Stimulated activated CD8-positive, alpha-beta memory T cell treated with anti-CD3 and anti-CD28 coated beads, Interleukin-15, amount 100 ng/mL, for 1 hour (primary cell): ENCODE results near the gene C3AR1.
"Not testable (repeated sequence)": the region's sequence is repeated elsewhere in the genome, so short reads cannot be mapped to it uniquely, and the experiment has no call there.

Experiments
- DNase-seq: peaks from one replicate; pipeline ENCODE4 v3.0.0-alpha.2; 2020; ENCODE audit warnings: low read depth

Gene C3AR1

DNA sequence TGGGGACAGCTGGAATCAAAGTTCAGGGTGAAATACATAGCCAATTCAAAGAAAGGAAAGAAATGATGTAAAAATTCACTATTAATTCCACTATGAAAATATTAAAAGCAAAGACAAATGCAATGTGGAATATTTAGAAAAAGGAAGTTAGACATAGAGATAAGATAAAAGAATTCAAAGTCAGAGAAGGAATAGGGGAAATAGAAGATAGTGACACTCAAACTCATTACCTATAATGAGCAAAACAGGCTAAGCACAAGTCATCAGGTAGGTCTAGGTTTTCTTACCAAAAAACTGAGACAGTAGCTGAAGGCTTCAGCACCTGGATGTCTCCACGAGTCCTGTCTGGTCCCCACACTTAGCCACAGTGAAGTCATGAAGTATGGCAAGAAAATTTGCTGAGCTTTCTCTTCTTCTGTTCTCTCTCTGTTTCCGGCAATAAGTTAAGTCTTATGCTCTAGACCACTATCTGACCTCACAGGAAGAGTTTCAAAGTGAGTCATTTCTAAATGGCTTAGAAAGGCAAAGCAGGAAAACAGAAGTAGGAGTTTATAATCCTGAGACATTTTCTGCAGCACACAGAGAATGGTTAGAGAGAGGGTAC is at the start of gene C3AR1:
C3AR1 (minus strand) TSS at position 369 of the 604 bp plus-strand sequence. CDS start 6,174 bp downstream, outside the sequence.
- DNase-seq = no peak

DNA sequence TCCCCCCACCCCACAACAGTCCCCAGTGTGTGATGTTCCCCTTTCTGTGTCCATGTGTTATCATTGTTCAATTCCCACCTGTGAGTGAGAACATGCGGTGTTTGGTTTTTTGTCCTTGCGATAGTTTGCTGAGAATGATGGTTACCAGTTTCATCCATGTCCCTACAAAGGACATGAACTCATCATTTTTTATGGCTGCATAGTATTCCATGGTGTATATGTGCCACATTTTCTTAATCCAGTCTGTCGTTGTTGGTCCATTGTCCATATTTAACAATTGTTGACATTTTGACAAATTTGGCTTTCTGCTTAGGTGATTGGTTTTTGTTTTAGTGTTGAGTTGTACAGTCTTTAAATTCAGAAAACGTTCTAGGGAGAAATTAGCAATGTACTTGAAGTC is 47.0 kb upstream of the C3AR1 start:
- not testable (repeated sequence) for DNase-seq

DNA sequence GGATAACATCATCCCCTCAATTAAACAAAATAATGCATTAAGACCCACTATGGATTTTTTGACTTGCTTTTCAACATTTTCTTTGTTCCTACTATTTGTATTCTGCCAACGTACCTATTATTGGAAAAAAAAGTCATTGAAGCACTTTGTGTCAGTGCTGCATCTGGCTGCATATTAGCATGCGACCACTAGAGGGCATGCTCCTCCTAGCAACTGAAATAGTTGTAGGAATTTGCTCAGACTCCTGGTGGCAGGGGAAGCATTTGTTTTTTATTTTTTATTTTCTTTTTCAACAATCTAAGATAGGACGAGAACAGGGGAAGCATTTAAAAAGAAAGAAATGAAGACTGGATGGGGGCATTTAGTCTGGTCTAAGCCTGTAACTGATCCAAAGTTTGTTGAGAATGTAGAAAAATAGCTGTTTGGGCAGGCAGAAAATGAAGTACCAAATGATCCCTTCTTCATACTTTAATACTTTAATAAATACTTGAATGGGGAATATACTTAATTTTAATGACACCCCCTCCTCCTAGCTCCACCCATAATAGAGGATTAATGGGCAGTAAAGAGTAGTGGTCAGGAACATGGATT is 42.7 kb upstream of the C3AR1 start:
- peak; percentile 62 for DNase-seq

DNA sequence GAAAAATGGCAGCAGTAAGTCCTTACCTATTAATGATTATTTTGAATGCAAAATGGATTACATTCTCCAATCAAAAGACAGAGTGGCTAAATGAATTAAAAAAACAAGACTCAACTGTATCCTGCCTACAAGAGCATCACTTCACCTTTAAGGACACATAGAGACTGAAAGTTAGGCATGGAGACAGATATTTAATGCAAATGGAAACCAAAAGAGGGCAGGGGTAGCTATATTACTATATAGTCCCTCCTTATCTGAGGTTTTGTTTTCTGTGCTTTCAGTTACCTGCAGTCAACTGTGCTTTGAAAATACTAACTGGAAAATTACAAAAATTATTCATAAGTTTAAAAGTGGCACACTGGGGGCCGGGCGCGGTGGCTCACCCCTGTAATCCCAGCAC is 33.1 kb upstream of the C3AR1 start:
- DNase-seq = no peak

DNA sequence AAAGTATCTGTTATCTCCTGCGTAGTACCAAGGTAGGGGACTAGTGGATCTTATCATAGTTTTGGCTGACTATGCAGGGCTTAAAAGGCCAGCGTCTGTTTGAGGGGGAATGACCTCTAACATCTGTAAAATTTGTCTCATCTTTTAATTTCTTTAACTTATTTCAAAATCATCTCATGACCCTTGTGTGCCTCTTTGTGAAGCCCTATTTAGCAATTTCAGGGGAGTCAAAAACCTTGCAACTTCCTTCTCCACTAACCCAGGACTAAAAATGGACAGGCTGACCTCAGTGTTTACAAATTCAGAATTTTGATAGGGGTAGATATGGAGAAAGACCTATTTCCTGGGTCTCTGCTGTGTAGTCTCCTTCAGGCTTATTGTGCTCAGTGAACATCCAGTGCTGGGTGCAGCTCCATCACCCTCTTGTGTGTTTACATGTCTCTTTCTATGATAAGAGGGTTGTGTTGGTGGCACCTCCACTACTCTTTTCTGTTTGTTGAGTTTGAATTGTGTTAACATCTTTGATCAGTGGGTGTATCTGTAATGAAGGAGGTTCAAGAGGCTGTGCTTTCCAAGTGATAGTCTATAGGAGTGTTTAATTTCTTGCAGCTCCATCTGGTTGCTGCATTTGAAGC is 30.2 kb upstream of the C3AR1 start:
- DNase-seq = no peak

DNA sequence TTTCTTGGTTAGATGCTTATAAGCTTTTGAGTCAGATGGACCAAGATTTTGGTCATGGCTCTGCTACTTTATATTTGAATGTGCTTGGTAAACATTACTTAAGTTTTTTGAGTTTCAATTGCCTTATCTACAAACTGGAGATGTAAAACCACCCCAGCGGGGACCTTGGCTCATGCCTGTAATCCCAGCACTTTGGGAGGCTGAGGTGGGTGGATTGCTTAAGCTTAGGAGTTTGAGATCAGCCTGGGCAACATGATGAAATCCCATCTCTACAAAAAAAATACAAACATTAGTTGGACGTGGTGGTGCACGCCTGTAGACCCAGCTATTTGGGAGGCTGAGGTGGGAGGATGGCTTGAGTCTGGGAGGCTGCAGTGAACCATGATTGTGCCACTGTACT is 27.1 kb upstream of the C3AR1 start:
- DNase-seq = no peak

DNA sequence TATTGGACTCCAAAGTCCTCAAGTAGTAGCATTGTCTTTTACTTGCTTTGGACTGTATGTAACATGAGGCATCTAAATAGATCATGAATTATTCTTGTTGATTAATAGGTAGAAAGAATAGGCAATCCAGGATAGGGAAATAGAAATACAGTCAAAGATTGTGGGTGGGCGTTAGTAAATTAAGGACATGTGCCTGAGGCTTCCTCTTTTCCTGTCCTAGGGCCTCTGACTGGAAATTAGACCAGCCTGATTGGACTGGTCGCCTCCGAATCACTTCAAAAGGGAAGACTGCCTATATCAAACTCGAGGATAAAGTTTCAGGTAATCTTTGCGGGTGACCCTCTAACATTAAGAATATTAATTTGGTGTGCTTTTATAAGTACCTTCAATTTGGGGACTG is 23.6 kb upstream of the C3AR1 start:
- DNase-seq = no peak

DNA sequence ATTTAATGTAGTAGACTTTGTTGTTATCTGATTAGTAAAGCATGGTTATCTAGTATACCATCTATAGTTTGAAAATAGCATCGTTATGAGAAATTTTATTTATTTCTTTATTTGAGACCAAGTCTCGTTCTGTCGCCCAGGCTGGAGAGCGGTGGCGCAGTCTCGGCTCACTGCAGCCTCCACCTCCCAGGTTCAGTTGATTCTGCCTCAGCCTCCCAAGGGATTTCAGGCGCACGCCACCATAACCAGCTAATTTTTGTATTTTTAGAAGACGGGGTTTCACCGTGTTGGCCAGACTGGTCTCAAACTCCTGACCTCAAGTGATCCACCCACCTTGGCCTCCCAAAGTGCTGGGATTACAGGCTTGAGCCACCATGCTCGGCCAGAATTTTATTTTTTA is 23.1 kb upstream of the C3AR1 start:
- not testable (repeated sequence) for DNase-seq

DNA sequence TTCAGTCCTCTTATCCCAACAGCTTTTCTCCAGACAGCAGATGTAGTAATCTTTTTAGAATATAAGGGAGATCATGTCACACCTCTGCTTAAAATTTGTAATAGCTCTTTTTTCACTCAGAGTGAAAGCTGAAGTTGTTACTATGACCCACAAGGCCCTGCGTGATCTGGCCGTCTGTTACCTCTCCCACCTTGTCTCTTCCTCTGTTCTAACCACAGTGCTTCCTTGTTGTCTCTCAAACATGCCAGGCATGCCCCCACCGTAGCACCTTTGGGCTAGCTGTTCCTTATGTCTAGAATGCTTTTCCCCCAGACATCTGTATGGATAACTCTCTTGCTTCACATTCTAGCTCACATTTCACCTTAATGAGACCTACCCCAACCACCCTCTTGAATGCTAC is 22.4 kb upstream of the C3AR1 start:
- no peak for DNase-seq

DNA sequence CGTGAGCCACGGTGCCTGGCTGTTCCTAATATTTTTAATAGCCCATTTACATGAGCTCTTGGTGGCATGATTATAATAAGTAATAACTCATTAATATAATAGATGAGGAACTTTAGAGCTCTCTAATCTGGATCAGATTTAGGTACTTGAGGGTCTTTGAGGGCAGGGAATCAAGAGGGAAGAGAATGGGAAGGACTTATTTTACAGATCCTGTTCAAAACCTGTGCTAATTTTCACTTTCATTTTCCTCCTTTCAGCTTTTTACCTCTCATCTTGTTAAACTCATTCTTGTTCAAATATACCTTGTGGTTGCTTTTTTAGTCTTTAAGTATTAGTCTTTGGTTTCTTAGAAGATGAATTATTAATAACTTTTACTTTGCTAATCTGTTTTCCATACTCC is 21.5 kb upstream of the C3AR1 start:
- no peak for DNase-seq

DNA sequence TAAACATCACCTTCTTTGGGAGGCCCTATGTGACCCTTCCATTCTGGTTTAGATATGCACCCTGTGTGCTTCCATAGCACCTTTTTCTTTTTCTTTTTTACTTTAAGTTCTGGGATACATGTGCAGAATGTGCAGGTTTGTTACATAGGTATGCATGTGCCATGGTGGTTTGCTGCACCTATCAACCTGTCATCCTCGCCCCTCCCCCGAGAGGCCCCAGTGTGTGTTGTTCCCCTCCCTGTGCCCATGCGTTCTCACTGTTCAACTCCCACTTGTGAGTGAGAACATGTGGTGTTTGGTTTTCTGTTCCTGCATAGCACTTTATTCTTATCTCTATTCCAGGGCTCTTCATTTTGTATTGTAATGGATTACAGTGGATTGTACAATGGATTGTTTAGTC is 18.2 kb upstream of the C3AR1 start:
- not testable (repeated sequence) for DNase-seq

DNA sequence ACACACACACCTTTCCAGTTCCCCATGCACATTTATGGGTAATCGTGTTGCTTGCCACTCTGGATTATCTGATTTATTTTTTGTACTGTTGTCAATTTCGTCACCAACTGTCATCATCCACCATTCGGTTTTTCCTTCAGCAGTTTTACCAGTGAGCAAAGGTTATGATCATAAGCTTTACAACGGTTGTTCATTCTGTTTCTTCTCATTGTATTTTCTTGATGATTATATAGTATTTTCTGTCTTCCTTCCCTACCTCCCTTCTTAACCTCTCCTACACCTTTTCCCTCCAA is 16.6 kb upstream of the C3AR1 start:
- no peak for DNase-seq

DNA sequence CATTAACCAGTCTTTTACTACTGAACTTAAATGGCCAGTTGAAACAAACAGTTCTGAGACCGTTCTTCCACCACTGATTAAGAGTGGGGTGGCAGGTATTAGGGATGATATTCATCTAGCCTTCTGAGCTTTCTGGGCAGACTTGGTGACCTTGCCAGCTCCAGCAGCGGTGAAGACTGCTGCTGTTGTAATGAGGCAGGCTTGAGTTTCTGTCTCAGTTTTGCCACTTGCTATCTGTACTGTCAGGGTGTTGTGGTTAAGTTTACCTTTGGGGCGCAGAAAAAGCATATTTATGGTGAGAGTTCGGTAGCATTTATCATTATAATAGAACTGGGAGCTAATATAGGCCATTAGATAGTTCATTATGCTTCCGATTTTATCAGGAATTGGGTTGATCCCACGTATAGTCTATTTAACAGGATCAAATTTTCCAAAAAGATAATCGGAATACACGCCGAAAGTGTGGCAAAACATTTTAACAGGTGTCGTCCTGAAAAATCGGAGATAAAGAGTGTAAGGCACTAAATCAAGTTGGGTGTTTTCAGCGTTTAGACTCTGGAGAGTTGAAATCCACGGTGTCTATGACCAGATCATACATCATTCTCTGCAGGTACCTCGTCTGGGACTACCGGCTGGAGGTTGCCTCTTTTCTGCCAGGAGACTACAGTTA is 15.2 kb upstream of the C3AR1 start:
- DNase-seq = no peak

DNA sequence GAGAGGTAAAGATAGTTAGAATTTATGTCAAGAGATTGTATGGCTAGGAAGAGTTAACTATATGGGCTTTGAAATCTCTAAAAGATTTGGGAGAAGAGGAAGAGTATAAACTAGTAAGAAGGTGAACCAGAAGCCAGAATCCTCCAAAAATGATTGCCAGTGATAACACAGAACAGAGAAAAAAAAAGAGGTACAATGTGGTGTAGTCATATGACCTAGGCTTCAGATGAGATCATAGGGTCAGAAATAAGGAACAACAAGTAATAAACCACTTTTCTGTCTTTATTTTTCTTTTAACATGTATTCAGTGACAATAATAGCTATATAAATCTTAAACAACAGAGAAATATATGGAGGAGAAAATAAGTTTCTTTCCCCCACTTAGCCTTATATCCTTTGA is 14.0 kb upstream of the C3AR1 start:
- DNase-seq = no peak

DNA sequence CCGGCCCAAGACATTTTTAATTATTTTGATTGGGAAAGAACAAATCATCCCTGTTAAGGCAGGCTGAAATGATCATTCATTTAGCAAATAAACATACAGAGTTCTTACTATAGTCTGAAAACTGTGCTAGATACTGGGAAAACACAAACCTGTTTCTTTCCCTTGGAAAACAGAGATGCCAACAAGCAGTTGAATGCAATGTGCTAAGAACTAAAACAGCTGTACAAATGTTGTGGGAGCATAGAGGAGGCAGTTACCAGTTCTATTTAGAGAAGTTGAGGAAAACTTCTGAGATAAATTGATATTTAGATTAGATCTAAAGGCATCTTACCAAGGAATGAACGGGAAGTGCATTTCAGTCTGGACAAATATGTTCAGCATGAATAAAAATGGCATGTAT is 12.8 kb upstream of the C3AR1 start:
- DNase-seq = no peak

DNA sequence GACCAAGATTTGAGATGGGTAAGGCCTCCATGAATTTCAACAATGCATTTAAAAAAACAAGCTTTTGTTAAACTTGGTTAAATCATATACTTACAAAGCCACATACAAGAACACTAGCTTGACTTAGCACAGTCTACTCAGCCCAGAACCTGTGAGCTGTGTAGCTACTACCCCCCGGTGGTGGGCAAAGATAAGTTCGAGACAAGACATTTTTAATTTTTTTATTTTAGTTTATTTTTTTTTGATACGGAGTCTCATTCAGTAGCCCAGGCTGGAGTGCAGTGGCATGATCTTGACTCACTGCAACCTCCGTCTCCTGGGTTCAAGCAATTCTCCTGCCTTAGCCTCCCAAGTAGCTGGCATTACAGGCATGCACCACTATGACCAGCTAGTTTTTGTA is 12.2 kb upstream of the C3AR1 start:
- DNase-seq = peak; percentile 20

DNA sequence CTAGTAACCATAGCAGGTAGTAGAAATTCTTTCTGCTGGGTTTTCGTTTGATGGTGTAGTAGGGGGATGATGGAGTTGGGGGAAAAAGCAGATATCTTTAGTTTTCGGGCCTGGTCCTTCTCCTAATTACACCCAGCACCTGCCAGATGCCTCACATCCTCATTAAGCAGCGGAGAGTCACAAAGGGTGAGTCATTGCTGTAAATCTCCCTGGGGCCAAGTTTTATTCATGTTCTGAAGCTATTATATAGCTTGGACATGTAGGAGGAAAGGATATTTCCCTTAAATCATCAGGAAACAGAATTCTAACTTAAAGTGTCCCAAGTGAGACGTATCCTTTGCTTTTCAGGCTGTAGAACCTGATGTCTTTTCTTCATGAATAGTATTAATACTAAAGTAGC is 11.0 kb upstream of the C3AR1 start:
- DNase-seq = no peak

DNA sequence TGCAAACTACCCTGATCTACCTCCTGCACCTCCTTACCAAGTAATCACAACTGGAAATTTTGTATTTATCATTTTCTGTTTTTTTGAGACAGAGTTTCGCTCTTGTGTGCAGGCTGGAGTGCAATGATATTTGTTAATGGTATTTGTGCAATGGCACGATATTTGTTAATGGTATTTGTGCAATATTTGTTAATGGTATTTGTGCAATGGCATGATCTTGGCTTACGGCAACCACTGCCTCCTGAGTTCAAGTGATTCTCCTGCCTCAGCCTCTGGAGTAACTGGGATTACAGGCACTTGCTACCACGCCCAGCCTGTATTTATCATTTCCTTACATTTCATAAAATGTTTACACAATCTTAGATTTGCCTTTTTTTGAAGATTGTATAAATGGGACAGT is 10.2 kb upstream of the C3AR1 start:
- DNase-seq = no peak

DNA sequence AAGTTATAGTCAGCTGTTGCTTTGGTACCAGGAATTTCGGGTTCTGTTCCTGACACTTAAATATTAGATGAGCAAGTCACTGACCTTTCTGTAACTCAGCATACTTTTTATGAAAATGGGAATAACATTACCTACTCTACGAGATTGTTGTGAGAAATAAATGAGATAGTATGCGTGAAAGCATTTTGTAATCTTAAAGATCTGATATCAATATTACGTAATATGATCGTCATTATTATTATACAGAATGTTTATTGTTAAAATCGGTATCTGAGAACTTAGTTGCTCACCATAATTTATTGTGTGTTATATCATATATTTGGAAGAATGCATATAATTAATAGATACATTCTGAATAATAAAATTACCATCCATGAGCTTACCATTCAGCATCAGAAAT is 9.8 kb upstream of the C3AR1 start:
- DNase-seq = no peak

DNA sequence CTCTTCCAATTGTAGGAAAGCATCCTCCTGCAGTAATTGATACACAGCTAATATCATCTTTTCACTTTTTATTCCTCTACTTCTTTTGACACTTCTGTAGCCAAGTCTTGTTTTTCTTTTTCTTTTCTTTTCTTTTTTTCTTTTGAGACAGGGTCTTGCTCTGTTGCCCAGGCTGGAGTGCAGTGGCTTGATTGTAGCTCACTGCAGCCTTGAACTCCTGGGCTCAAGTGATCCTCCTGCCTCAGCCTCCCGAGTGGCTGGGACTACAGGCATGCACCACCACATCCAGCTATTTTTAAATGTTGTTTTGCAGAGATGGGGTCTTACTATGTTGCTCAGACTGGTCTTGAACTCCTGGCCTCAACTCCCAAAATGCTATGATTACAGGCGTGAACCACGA is 5.7 kb upstream of the C3AR1 start:
- DNase-seq = not testable (repeated sequence)

DNA sequence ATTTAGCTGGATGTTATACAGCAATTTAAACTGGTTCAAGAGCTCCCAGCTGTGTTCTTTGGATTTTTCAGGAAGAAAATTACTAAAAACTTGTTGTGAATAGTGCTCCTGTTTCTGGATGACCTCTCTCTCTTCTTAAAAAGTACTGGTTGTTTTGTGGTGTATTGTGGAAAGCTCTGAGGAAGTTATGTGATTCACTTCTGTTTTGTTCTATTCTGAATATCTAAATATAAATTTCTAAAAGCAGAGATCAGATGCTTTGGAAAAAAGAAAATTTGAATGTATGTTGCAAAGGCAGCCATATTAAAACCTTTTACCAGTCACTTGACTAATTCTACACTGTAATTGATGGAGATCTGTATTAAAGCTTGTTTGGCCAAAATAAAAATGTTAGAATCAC is 3.4 kb upstream of the C3AR1 start:
- DNase-seq = no peak

DNA sequence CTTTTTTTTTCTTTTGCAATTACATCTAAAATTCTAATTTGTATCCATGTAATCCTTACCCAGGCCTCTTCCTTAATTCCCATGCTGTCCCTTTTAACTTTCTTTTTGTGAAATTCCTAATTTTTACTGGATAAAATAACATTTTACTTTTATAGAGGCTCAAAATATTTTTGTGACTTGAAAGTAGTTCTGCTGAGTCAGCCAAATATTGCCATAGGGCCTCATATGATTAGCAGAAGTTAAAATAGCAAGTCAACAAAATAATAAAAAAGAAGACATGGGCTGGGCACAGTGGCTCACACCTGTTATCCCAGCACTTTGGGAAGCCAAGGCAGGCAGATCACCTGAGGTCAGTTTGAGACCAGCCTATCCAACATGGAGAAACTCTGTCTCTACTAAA is 2.0 kb downstream of the C3AR1 start:
- DNase-seq = no peak

DNA sequence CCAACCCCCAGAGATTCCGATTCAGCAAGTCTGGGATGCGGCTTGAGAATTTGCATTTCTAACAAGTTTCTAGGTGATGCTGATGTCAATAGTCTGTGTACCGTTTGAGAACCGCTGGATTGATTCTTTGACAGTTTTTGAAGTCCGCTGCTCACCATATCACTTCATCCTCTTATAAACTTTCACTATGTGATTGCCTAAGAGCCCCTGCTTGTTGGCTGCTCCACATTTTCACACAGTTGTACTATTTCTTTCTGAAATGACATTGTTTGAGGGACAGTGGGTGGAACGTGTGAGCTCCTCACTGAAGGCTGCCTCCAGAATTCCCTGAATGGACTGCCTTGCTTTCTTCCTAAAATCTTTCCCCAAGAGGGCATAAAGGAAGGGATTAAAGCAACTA is 7.7 kb downstream of the C3AR1 start:
- no peak for DNase-seq

DNA sequence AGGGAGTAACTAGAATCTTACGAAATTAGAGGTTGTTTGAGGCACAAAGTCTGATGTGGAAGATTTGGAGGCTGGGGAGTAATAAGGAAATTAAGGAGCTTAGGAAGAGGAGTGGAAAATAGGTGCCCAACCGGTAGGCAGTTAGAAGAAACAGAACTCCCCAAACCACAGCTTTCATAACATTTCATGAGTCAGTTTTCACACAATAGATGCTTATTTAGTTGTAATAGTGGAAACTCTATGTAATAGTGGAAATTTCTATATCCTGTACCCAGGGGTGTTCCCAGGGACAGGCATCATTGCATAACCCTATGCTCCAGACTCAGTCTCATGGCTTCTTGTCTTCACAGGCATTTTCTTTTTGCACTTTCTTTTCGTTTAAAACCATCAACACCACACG is 8.3 kb downstream of the C3AR1 start:
- DNase-seq = no peak
